Caco-2 (cell line): ENCODE measurements around the gene KMT2A. TPM values are rescaled to one million over a fixed set of nuclear protein-coding genes. Genes with fewer than 3 reads are reported as not detected.

Source experiments
- BruUV-seq: library from RNA; stranded (reverse); fragments of 400-500 nt; replicated peaks from 2 replicates; lab custom pipeline; 2021; lab: Mats Ljungman, UMichigan
- CTCF ChIA-PET: fragments of 300-600 bp; sonication (Branson Sonifier 250); formaldehyde crosslinking; loops from one replicate; lab custom pipeline; 2022; ENCODE audit warnings: antibody characterized with exemption; lab: Charles Lee
- POLR2A ChIA-PET: fragments of 300-600 bp; sonication (Branson Sonifier 250); formaldehyde crosslinking; loops from one replicate; lab custom pipeline; 2022; ENCODE audit warnings: antibody characterized with exemption; lab: Charles Lee
- DNase-seq, 2 experiments: peaks; one replicate each; pipeline versions ENCODE4 v3.0.0 to v3.0.0-alpha.2; 2020 to 2022
- H3K27me3 ChIP-seq: replicated peaks from 2 replicates; pipeline ENCODE4 v1.6.0; 2011; ENCODE audit warnings: low read length; ENCODE audit not compliant: control insufficient read depth, insufficient read depth
- H3K36me3 ChIP-seq: 2 replicates; pipeline ENCODE4 v1.5.1; 2011; ENCODE audit warnings: low read length; ENCODE audit not compliant: control insufficient read depth, insufficient read depth
- H3K4me1 ChIP-seq: fragments of 250-450 bp; sonication (Bioruptor Pico); 2 replicates; pipeline ENCODE4 v1.5.1; 2020; ENCODE audit warnings: mild to moderate bottlenecking
- H3K4me3 ChIP-seq: 2 replicates; pipeline ENCODE4 v1.5.1; 2011; ENCODE audit warnings: low read depth, mild to moderate bottlenecking, control low read depth, low read length
- H3K9me3 ChIP-seq: fragments of 250-450 bp; sonication (Bioruptor Pico); 2 replicates; pipeline ENCODE4 v1.5.1; 2020; ENCODE audit warnings: mild to moderate bottlenecking, moderate library complexity
- H3K27ac Mint-ChIP-seq: one replicate; pipeline ENCODE4 v1.8.0; 2022; ENCODE audit warnings: mixed read lengths; ENCODE audit not compliant: unreplicated experiment
- H3K27me3 Mint-ChIP-seq: one replicate; pipeline ENCODE4 v1.8.0; 2022; ENCODE audit warnings: mixed read lengths; ENCODE audit not compliant: insufficient read depth, unreplicated experiment
- H3K36me3 Mint-ChIP-seq: one replicate; pipeline ENCODE4 v1.8.0; 2022; ENCODE audit warnings: mild to moderate bottlenecking, mixed read lengths; ENCODE audit not compliant: insufficient read depth, unreplicated experiment
- H3K4me1 Mint-ChIP-seq: one replicate; pipeline ENCODE4 v1.8.0; 2022; ENCODE audit warnings: low read depth, mixed read lengths; ENCODE audit not compliant: unreplicated experiment
- H3K4me3 Mint-ChIP-seq: one replicate; pipeline ENCODE4 v1.8.0; 2022; ENCODE audit warnings: mild to moderate bottlenecking, moderate library complexity, mixed read lengths; ENCODE audit not compliant: unreplicated experiment
- H3K9me3 Mint-ChIP-seq: one replicate; pipeline ENCODE4 v1.8.0; 2022; ENCODE audit warnings: mixed read lengths; ENCODE audit not compliant: unreplicated experiment
- CTCF ChIP-seq, 2 experiments: fragments of 200-600 bp in 1 of 2; IDR thresholded peaks; 1 replicate in 1 of 2; 2 replicates in 1 of 2; pipeline versions ENCODE4 v1.5.1 to v1.8.0; 2011 to 2022; ENCODE audit warnings: antibody characterized with exemption in 1 of 2, control low read depth in 1 of 2, inconsistent platforms in 1 of 2, low read depth in 1 of 2, low read length in 1 of 2, mild to moderate bottlenecking in 1 of 2, moderate library complexity in 1 of 2; ENCODE audit not compliant: insufficient read depth in 1 of 2, severe bottlenecking in 1 of 2, unreplicated experiment in 1 of 2
- intact Hi-C: fragments of 100-400 bp; cut with micrococcal nuclease; formaldehyde crosslinking; loops from one replicate; pipeline ENCODE4 v1.10.0; 2022; ENCODE audit not compliant: unreplicated experiment
- total RNA-seq: library from RNA; stranded (reverse); gene quantifications from 2 replicates; pipeline ENCODE4 v1.2.3, GENCODE V29; 2022

The KMT2A gene
- total RNA-seq, 1 experiment from 2014 or later, result 93.9 TPM

- Mint-ChIP-seq H3K9me3 (no peaks in the 10 kb centered on the region), H3K4me1 (peaks cover 28% of the 10 kb centered on the region), H3K27ac (peak overlapping the region; percentile 87), H3K27me3 (no peaks in the 10 kb centered on the region), H3K36me3 (peaks cover 69% of the 10 kb centered on the region), H3K4me3 (no peak overlapping the region)
- H3K4me3 ChIP-seq, result no peak overlapping the region
- DNase-seq, result no peak
- BruUV-seq, result no TSS peak
- TF ChIP-seq CTCF (IDR thresholded peaks at IDR 0.05; ENCODE audit: insufficient read depth in 1 of 2, low read depth in 1 of 2, low read length in 1 of 2, severe bottlenecking in 1 of 2, unreplicated experiment in 1 of 2), result no peak
- ChIA-PET POLR2A (interaction anchor here (0.6 kb wide), 1 partner anchor 52 kb away, joined by 3 read pairs; no protein-coding TSS in a partner anchor), CTCF (no interaction called here)
- no peaks in the 10 kb centered on the region for H3K9me3 ChIP-seq
- H3K27me3 ChIP-seq, result no peaks in the 10 kb centered on the region
- peaks cover 34% of the 10 kb centered on the region for H3K4me1 ChIP-seq
- peaks cover 9% of the 10 kb centered on the region for H3K36me3 ChIP-seq
- intact Hi-C loops, result loop anchor here (2.0 to 10.0 kb wide), 2 partner anchors 19 to 53 kb away; partner anchors contain the start of genes IFT46 and TMEM25
Measured at GRCh38 chr11:118511601-118512000, 75.3 kb downstream of the KMT2A start.

GRCh38 chr11:118514103-118514502 lies 77.8 kb downstream of the KMT2A start:
- H3K36me3 ChIP-seq, result peaks cover 11% of the 10 kb centered on the region; the same call in 1 of the 2 replicates
- intact Hi-C loops, result loop anchor here (10.0 kb wide), 1 partner anchor 51 kb away; the partner anchor contains the start of gene IFT46
- no peaks in the 10 kb centered on the region for H3K9me3 ChIP-seq
- H3K27me3 ChIP-seq, result no peaks in the 10 kb centered on the region
- no TSS peak for BruUV-seq
- H3K36me3 Mint-ChIP-seq, result peaks cover 74% of the 10 kb centered on the region
- CTCF ChIA-PET, result no interaction called here
- no peaks in the 10 kb centered on the region for H3K9me3 Mint-ChIP-seq
- H3K27me3 Mint-ChIP-seq, result no peaks in the 10 kb centered on the region
- peaks cover 28% of the 10 kb centered on the region for H3K4me1 Mint-ChIP-seq
- no peak overlapping the region for H3K27ac Mint-ChIP-seq
- TF ChIP-seq CTCF (IDR thresholded peaks at IDR 0.05; ENCODE audit: insufficient read depth in 1 of 2, low read depth in 1 of 2, low read length in 1 of 2, severe bottlenecking in 1 of 2, unreplicated experiment in 1 of 2), result no peak
- no peak overlapping the region for H3K4me3 ChIP-seq
- no peak overlapping the region for H3K4me3 Mint-ChIP-seq
- DNase-seq, result no peak
- H3K4me1 ChIP-seq, result peaks cover 30% of the 10 kb centered on the region
- POLR2A ChIA-PET, result no interaction called here

GRCh38 chr11:118519549-118519948 lies 83.3 kb downstream of the KMT2A start:
- CTCF ChIA-PET, result interaction anchor here (0.6 to 1.5 kb wide), 4 partner anchors 8 to 325 kb away, joined by 3 to 9 read pairs (median 4); partner anchors contain the start of gene ARCN1

More at GRCh38 chr11:118519549-118519948, 83.3 kb downstream of the KMT2A start:
- Mint-ChIP-seq H3K9me3 (no peaks in the 10 kb centered on the region), H3K4me1 (peaks cover 13% of the 10 kb centered on the region), H3K27ac (peak overlapping the region; percentile 9), H3K36me3 (peaks cover 87% of the 10 kb centered on the region), H3K27me3 (no peaks in the 10 kb centered on the region), H3K4me3 (no peak overlapping the region)
- DNase-seq, result no peak
- Histone ChIP-seq H3K27me3 (no peaks in the 10 kb centered on the region), H3K9me3 (no peaks in the 10 kb centered on the region), H3K36me3 (peaks cover 16% of the 10 kb centered on the region), H3K4me3 (no peak overlapping the region), H3K4me1 (no peaks in the 10 kb centered on the region; the same call in 1 of the 2 replicates)
- POLR2A ChIA-PET, result interaction anchor here (0.6 kb wide), 1 partner anchor 540 kb away, joined by 5 read pairs; no protein-coding TSS in a partner anchor
- no peak for TF ChIP-seq CTCF (IDR thresholded peaks at IDR 0.05; ENCODE audit: insufficient read depth in 1 of 2, low read depth in 1 of 2, low read length in 1 of 2, severe bottlenecking in 1 of 2, unreplicated experiment in 1 of 2)
- intact Hi-C loops, result loop anchor here (10.0 kb wide), 1 partner anchor 45 kb away; the partner anchor contains the start of gene IFT46
- no TSS peak for BruUV-seq
